ENCODE measurements around the gene GGN. TPM values are rescaled to one million over a fixed set of nuclear protein-coding genes. Genes with fewer than 3 reads are reported as not detected.

The GGN gene
- total RNA-seq, 1 donor from 2014 or later: 0.71 TPM

- intact Hi-C loops (cut with micrococcal nuclease): no loop called here
- Mint-ChIP-seq H3K27me3 (ENCODE audit: low read depth) (no peaks in the 10 kb centered on the region), H3K4me1 (ENCODE audit: low read depth) (peaks cover 10% of the 10 kb centered on the region), H3K4me3 (ENCODE audit: low read depth) (no peak overlapping the region), H3K27ac (no peak overlapping the region), H3K9me3 (no peaks in the 10 kb centered on the region), H3K36me3 (ENCODE audit: low read depth) (peaks cover 68% of the 10 kb centered on the region)
- DNase-seq (ENCODE audit: low spot score): no peak
Observed at GRCh38 chr19:38381138-38381537, 6.7 kb downstream of the GGN start.

- Mint-ChIP-seq H3K27ac (no peak overlapping the region), H3K27me3 (ENCODE audit: low read depth) (no peaks in the 10 kb centered on the region), H3K4me3 (ENCODE audit: low read depth) (no peak overlapping the region), H3K9me3 (no peaks in the 10 kb centered on the region), H3K4me1 (ENCODE audit: low read depth) (peaks cover 23% of the 10 kb centered on the region), H3K36me3 (ENCODE audit: low read depth) (peaks cover 73% of the 10 kb centered on the region)
- intact Hi-C loops (cut with micrococcal nuclease): loop anchor here (10.0 kb wide), 2 partner anchors 474 to 966 kb away; partner anchors contain the start of genes SAMD4B, SIPA1L3 and WDR87
- no peak for DNase-seq (ENCODE audit: low spot score)
Observed at GRCh38 chr19:38378866-38379265, 9.0 kb downstream of the GGN start.

- no peaks in the 10 kb centered on the region for H3K9me3 Mint-ChIP-seq
- H3K27me3 Mint-ChIP-seq (ENCODE audit: low read depth): no peaks in the 10 kb centered on the region
- intact Hi-C loops (cut with micrococcal nuclease): loop anchor here (10.0 kb wide), 2 partner anchors 472 to 968 kb away; partner anchors contain the start of genes SAMD4B, SIPA1L3 and WDR87
- peaks cover 60% of the 10 kb centered on the region for H3K36me3 Mint-ChIP-seq (ENCODE audit: low read depth)
- no peak overlapping the region for H3K27ac Mint-ChIP-seq
- H3K4me3 Mint-ChIP-seq (ENCODE audit: low read depth): peak overlapping the region; percentile 100
- peaks cover 23% of the 10 kb centered on the region for H3K4me1 Mint-ChIP-seq (ENCODE audit: low read depth)
- no peak for DNase-seq (ENCODE audit: low spot score)
Observed at GRCh38 chr19:38377052-38377451, 10.8 kb downstream of the GGN start.

- Mint-ChIP-seq H3K27ac (peak overlapping the region; percentile 35), H3K4me3 (ENCODE audit: low read depth) (peak overlapping the region; percentile 100), H3K27me3 (ENCODE audit: low read depth) (no peaks in the 10 kb centered on the region), H3K4me1 (ENCODE audit: low read depth) (peaks cover 23% of the 10 kb centered on the region), H3K9me3 (no peaks in the 10 kb centered on the region), H3K36me3 (ENCODE audit: low read depth) (peaks cover 55% of the 10 kb centered on the region)
- intact Hi-C loops (cut with micrococcal nuclease): loop anchor here (10.0 kb wide), 2 partner anchors 472 to 968 kb away; partner anchors contain the start of genes SAMD4B, SIPA1L3 and WDR87
- no peak for DNase-seq (ENCODE audit: low spot score)
Observed at GRCh38 chr19:38376576-38376975, 11.3 kb downstream of the GGN start.

GRCh38 chr19:38375748-38376147 is 12.1 kb downstream of the GGN start:
- Mint-ChIP-seq H3K27me3 (ENCODE audit: low read depth) (no peaks in the 10 kb centered on the region), H3K27ac (no peak overlapping the region), H3K4me1 (ENCODE audit: low read depth) (peaks cover 23% of the 10 kb centered on the region), H3K36me3 (ENCODE audit: low read depth) (peaks cover 47% of the 10 kb centered on the region), H3K4me3 (ENCODE audit: low read depth) (peak overlapping the region; percentile 100), H3K9me3 (no peaks in the 10 kb centered on the region)
- intact Hi-C loops (cut with micrococcal nuclease): loop anchor here (10.0 kb wide), 2 partner anchors 471 to 969 kb away; partner anchors contain the start of genes SAMD4B, SIPA1L3 and WDR87
- no peak for DNase-seq (ENCODE audit: low spot score)

GRCh38 chr19:38375098-38375493 is 12.7 kb downstream of the GGN start:
- H3K9me3 Mint-ChIP-seq: no peaks in the 10 kb centered on the region
- peak overlapping the region; percentile 98 for H3K27ac Mint-ChIP-seq

GRCh38 chr19:38374332-38375097 is 13.3 kb downstream of the GGN start, which contains the start of gene PSMD8:
Gene PSMD8 (plus strand): TSS chr19:38374571. CDS start chr19:38374602, 31 bp downstream.
- Mint-ChIP-seq H3K27ac (peak within 1 kb of the TSS; percentile 98), H3K4me1 (ENCODE audit: low read depth) (peaks cover 22% of the 10 kb centered on the region), H3K36me3 (ENCODE audit: low read depth) (peaks cover 40% of the 10 kb centered on the region), H3K4me3 (ENCODE audit: low read depth) (peak within 1 kb of the TSS; percentile 100), H3K27me3 (ENCODE audit: low read depth) (no peaks in the 10 kb centered on the region), H3K9me3 (no peaks in the 10 kb centered on the region)
- intact Hi-C loops (cut with micrococcal nuclease): loop anchor here (1.0 to 10.0 kb wide), 9 partner anchors 12 to 970 kb away; partner anchors contain the start of genes MRPS12, SAMD4B, SARS2 and SIPA1L3
- DNase-seq (ENCODE audit: low spot score): peak; percentile 98

More at GRCh38 chr19:38375098-38375493, 12.7 kb downstream of the GGN start:
- Mint-ChIP-seq H3K4me1 (ENCODE audit: low read depth) (peaks cover 23% of the 10 kb centered on the region), H3K36me3 (ENCODE audit: low read depth) (peaks cover 43% of the 10 kb centered on the region), H3K27me3 (ENCODE audit: low read depth) (no peaks in the 10 kb centered on the region), H3K4me3 (ENCODE audit: low read depth) (peak overlapping the region; percentile 100)
- DNase-seq (ENCODE audit: low spot score): no peak
- intact Hi-C loops (cut with micrococcal nuclease): loop anchor here (10.0 kb wide), 2 partner anchors 470 to 970 kb away; partner anchors contain the start of genes SAMD4B, SIPA1L3 and WDR87

- Mint-ChIP-seq H3K36me3 (ENCODE audit: low read depth) (peaks cover 34% of the 10 kb centered on the region), H3K4me3 (ENCODE audit: low read depth) (peak overlapping the region; percentile 100), H3K9me3 (no peaks in the 10 kb centered on the region), H3K4me1 (ENCODE audit: low read depth) (peaks cover 20% of the 10 kb centered on the region), H3K27me3 (ENCODE audit: low read depth) (no peaks in the 10 kb centered on the region), H3K27ac (peak overlapping the region; percentile 86)
- no peak for DNase-seq (ENCODE audit: low spot score)
- intact Hi-C loops (cut with micrococcal nuclease): loop anchor here (1.0 to 10.0 kb wide), 9 partner anchors 12 to 971 kb away; partner anchors contain the start of genes MRPS12, SAMD4B, SARS2 and SIPA1L3
Observed at GRCh38 chr19:38373907-38374331, 13.9 kb downstream of the GGN start.

- Mint-ChIP-seq H3K27ac (no peak overlapping the region), H3K27me3 (ENCODE audit: low read depth) (no peaks in the 10 kb centered on the region), H3K9me3 (no peaks in the 10 kb centered on the region), H3K4me1 (ENCODE audit: low read depth) (peaks cover 13% of the 10 kb centered on the region), H3K36me3 (ENCODE audit: low read depth) (peaks cover 16% of the 10 kb centered on the region), H3K4me3 (ENCODE audit: low read depth) (no peak overlapping the region)
- DNase-seq (ENCODE audit: low spot score): no peak
- intact Hi-C loops (cut with micrococcal nuclease): loop anchor here (5.0 to 10.0 kb wide), 3 partner anchors 129 to 974 kb away; partner anchors contain the start of genes SAMD4B, SIPA1L3 and WDR87
Observed at GRCh38 chr19:38371081-38371480, 16.8 kb downstream of the GGN start.

- H3K27me3 Mint-ChIP-seq (ENCODE audit: low read depth): no peaks in the 10 kb centered on the region
- no peak overlapping the region for H3K4me3 Mint-ChIP-seq (ENCODE audit: low read depth)
- no peak for DNase-seq (ENCODE audit: low spot score)
- H3K9me3 Mint-ChIP-seq: no peaks in the 10 kb centered on the region
- H3K4me1 Mint-ChIP-seq (ENCODE audit: low read depth): peaks cover 5% of the 10 kb centered on the region
- intact Hi-C loops (cut with micrococcal nuclease): loop anchor here (5.0 to 10.0 kb wide), 3 partner anchors 128 to 975 kb away; partner anchors contain the start of genes SAMD4B, SIPA1L3 and WDR87
- no peak overlapping the region for H3K27ac Mint-ChIP-seq
- peaks cover 8% of the 10 kb centered on the region for H3K36me3 Mint-ChIP-seq (ENCODE audit: low read depth)
Observed at GRCh38 chr19:38370299-38370698, 17.5 kb downstream of the GGN start.

- no peak for DNase-seq (ENCODE audit: low spot score)
- Mint-ChIP-seq H3K4me1 (ENCODE audit: low read depth) (no peaks in the 10 kb centered on the region), H3K27ac (no peak overlapping the region), H3K27me3 (ENCODE audit: low read depth) (no peaks in the 10 kb centered on the region), H3K4me3 (ENCODE audit: low read depth) (no peak overlapping the region), H3K36me3 (ENCODE audit: low read depth) (peaks cover under 1% of the 10 kb centered on the region), H3K9me3 (no peaks in the 10 kb centered on the region)
- intact Hi-C loops (cut with micrococcal nuclease): no loop called here
Observed at GRCh38 chr19:38369584-38369983, 18.2 kb downstream of the GGN start.

- no peak for DNase-seq (ENCODE audit: low spot score)
- no peak overlapping the region for H3K4me3 Mint-ChIP-seq (ENCODE audit: low read depth)
- intact Hi-C loops (cut with micrococcal nuclease): no loop called here
- H3K27ac Mint-ChIP-seq: no peak overlapping the region
- H3K27me3 Mint-ChIP-seq (ENCODE audit: low read depth): no peaks in the 10 kb centered on the region
- H3K9me3 Mint-ChIP-seq: no peaks in the 10 kb centered on the region
- no peaks in the 10 kb centered on the region for H3K36me3 Mint-ChIP-seq (ENCODE audit: low read depth)
- peaks cover 2% of the 10 kb centered on the region for H3K4me1 Mint-ChIP-seq (ENCODE audit: low read depth)
Observed at GRCh38 chr19:38367041-38367440, 20.8 kb downstream of the GGN start.

Measured in activated T-helper 2 cell treated with anti-CD3 and anti-CD28 coated beads, Interferon-gamma antibody, Interleukin-2, Interleukin-4, amounts not matched to agents 10 μg/mL and 5 μg/mL and 100 μg/mL, durations not matched to agents 14 hours and 24 hours and 36 hours (primary cell).